Osteocyte (in vitro differentiated cells): ENCODE data around the gene KCNH1. TPM values are rescaled to one million over a fixed set of nuclear protein-coding genes. Genes with fewer than 3 reads are reported as not detected.

Source experiments
- DNase-seq: peaks from one replicate; pipeline ENCODE4 v3.0.0; 2021; ENCODE audit warnings: mixed read lengths; ENCODE audit not compliant: unreplicated experiment; ENCODE audit errors: extremely low spot score
- H3K27ac Mint-ChIP-seq: one replicate; pipeline ENCODE4 v1.8.0; 2021; ENCODE audit warnings: mild to moderate bottlenecking, mixed read lengths; ENCODE audit not compliant: unreplicated experiment
- H3K27me3 Mint-ChIP-seq: one replicate; pipeline ENCODE4 v1.8.0; 2021; ENCODE audit warnings: mixed read lengths; ENCODE audit not compliant: unreplicated experiment
- H3K36me3 Mint-ChIP-seq: one replicate; pipeline ENCODE4 v1.8.0; 2021; ENCODE audit warnings: mixed read lengths; ENCODE audit not compliant: unreplicated experiment
- H3K4me1 Mint-ChIP-seq: one replicate; pipeline ENCODE4 v1.8.0; 2021; ENCODE audit warnings: mixed read lengths; ENCODE audit not compliant: unreplicated experiment
- H3K4me3 Mint-ChIP-seq: one replicate; pipeline ENCODE4 v1.8.0; 2021; ENCODE audit warnings: mild to moderate bottlenecking, moderate library complexity, mixed read lengths; ENCODE audit not compliant: unreplicated experiment
- H3K9me3 Mint-ChIP-seq: one replicate; pipeline ENCODE4 v1.8.0; 2021; ENCODE audit warnings: mixed read lengths; ENCODE audit not compliant: unreplicated experiment
- CTCF ChIP-seq: fragments of 200-600 bp; sonication (generic); IDR thresholded peaks from 2 replicates; pipeline ENCODE4 v1.5.0; 2021; ENCODE audit warnings: antibody characterized with exemption, mild to moderate bottlenecking, moderate library complexity
- total RNA-seq: library from RNA; stranded (reverse); gene quantifications from 2 replicates; pipeline ENCODE4 v1.2.1, GENCODE V29; 2021

KCNH1 gene
- total RNA-seq, 1 donor from 2014 or later: 7.3 TPM

GRCh38 chr1:210828996-210829596 is 304.9 kb downstream of the KCNH1 start:
- H3K27ac Mint-ChIP-seq: no peak overlapping the region
- DNase-seq: no peak
- no peak for TF ChIP-seq CTCF
- no peaks in the 10 kb centered on the region for H3K27me3 Mint-ChIP-seq
- H3K36me3 Mint-ChIP-seq: no peaks in the 10 kb centered on the region
- H3K4me1 Mint-ChIP-seq: no peaks in the 10 kb centered on the region
- no peaks in the 10 kb centered on the region for H3K9me3 Mint-ChIP-seq
- no peak overlapping the region for H3K4me3 Mint-ChIP-seq

DNA sequence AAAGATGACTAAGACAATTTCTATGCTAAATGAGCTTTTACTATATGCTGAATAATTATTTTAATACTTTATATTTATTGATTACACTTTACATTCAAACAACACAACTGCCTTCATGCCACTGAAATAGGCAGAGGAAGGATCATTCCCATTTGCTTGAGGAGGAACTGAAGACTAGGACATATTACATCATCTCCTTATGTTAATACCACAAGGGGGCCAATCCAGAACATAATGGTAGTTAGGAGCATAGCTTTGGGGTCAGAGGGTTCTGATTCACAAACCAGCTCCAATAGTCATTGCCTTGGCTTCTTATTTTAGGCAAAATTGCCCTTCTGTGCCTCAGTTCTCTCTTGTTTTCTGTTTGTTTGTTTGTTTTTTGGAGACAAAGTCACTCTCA is 306.5 kb downstream of the KCNH1 start:
- no peaks in the 10 kb centered on the region for H3K4me1 Mint-ChIP-seq
- TF ChIP-seq CTCF: no peak
- no peaks in the 10 kb centered on the region for H3K9me3 Mint-ChIP-seq
- H3K27me3 Mint-ChIP-seq: no peaks in the 10 kb centered on the region
- H3K27ac Mint-ChIP-seq: no peak overlapping the region
- no peak for DNase-seq
- H3K4me3 Mint-ChIP-seq: no peak overlapping the region
- H3K36me3 Mint-ChIP-seq: no peaks in the 10 kb centered on the region

- no peak for DNase-seq
- no peaks in the 10 kb centered on the region for H3K9me3 Mint-ChIP-seq
- H3K36me3 Mint-ChIP-seq: no peaks in the 10 kb centered on the region
- H3K27me3 Mint-ChIP-seq: no peaks in the 10 kb centered on the region
- H3K4me1 Mint-ChIP-seq: no peaks in the 10 kb centered on the region
- H3K4me3 Mint-ChIP-seq: no peak overlapping the region
- no peak overlapping the region for H3K27ac Mint-ChIP-seq
- TF ChIP-seq CTCF: no peak
Measured at GRCh38 chr1:210826686-210827085, 307.3 kb downstream of the KCNH1 start.

DNA sequence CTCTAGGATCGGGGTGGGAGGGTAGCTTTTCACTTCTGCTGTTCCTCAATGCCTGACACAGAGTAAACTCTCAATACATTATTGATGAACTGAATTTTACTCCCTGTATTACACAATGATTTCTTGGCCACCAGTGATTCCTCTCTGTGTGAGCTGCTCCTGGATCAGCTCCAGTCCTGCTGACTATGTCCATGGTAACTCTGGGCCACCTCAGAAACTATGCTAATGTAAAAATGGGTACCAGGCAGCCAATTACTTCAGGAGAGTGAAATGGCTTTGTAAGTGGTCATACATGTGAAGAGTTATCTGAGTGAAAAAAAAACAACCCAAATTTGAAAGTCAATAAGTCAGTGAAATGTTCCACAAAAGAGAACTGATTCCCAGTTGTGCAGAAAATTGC is 311.0 kb downstream of the KCNH1 start:
- Mint-ChIP-seq H3K27me3 (no peaks in the 10 kb centered on the region), H3K27ac (no peak overlapping the region), H3K4me1 (no peaks in the 10 kb centered on the region), H3K4me3 (no peak overlapping the region), H3K9me3 (no peaks in the 10 kb centered on the region), H3K36me3 (no peaks in the 10 kb centered on the region)
- TF ChIP-seq CTCF: no peak
- DNase-seq: no peak

DNA sequence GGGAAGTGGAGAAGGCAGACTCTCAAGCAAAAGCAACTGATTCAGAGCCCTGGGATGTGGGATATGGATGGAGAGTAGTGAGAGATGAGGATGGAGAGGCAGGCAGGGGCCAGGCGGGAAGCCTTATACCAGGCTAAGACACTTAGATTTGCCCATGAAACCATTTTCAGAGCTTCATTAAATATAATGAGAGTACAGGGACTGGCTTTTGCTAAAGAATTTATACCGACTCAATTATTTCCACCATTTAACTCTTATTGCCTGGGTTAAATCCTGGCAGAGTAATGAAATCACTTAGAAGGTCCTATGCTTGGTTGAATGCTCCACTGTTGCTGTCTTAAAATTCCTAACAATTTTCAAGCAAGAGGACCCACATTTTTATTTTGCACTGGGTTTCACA is 311.7 kb downstream of the KCNH1 start:
- Mint-ChIP-seq H3K27ac (no peak overlapping the region), H3K9me3 (no peaks in the 10 kb centered on the region), H3K4me1 (no peaks in the 10 kb centered on the region), H3K27me3 (no peaks in the 10 kb centered on the region), H3K36me3 (no peaks in the 10 kb centered on the region), H3K4me3 (no peak overlapping the region)
- TF ChIP-seq CTCF: no peak
- DNase-seq: no peak
